ENCODE results near the gene SPTBN1. TPM values are rescaled to one million over a fixed set of nuclear protein-coding genes. Genes with fewer than 3 reads are reported as not detected.

Gene SPTBN1
- total RNA-seq, 2 donors from 2014 or later: 179 to 194 TPM

DNA sequence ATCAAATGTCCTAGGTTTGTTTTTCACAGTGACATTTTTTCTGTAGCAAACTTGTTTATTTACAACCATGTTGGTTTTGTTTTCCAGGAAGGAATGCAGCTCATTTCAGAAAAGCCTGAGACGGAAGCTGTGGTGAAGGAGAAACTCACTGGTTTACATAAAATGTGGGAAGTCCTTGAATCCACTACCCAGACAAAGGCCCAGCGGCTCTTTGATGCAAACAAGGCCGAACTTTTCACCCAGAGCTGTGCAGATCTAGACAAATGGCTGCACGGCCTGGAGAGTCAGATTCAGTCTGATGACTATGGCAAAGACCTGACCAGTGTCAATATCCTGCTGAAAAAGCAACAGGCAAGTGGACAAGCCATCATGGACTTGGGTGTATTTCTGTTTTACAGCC lies 188.1 kb downstream of the SPTBN1 start:
- H3K4me3 Mint-ChIP-seq: no peak overlapping the region

DNA sequence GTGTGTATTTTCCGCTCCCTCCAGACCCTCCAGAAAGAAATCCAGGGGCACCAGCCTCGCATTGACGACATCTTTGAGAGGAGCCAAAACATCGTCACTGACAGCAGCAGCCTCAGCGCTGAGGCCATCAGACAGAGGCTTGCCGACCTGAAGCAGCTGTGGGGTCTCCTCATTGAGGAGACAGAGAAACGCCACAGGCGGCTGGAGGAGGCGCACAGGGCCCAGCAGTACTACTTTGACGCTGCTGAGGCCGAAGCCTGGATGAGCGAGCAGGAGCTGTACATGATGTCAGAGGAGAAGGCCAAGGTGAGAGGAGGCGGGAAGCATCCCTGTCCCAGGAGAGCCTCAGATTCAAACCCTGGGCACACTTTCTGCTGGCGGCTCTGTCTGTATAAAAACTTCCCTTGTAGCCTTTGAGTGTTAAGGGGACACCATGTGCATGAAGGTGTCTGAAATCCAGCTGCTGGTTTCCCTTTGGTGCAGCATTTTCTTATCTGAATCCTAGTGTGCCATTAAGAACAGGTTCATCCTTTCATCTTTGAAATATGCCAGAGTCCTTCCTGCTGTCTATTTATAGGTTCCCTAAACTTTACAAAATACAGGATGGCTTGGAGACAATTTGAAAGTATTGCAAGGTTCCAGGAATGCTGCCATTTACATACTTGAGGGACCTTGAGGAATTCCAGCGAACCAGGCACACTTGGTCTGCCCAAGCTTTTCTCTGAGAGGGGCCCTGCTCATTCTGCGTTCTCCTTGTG lies 190.2 kb downstream of the SPTBN1 start:
- WGBS, 2 experiments (ENCODE audit: insufficient coverage in 1 of 2, insufficient read length in 1 of 2): 94 to 98% methylated on average over 16 of the region's 16 CpGs
- H3K9ac ChIP-seq (ENCODE audit: extremely low read depth, low read length, poor library complexity, severe bottlenecking): no peak overlapping the region
- TF ChIP-seq, protein P1, sequence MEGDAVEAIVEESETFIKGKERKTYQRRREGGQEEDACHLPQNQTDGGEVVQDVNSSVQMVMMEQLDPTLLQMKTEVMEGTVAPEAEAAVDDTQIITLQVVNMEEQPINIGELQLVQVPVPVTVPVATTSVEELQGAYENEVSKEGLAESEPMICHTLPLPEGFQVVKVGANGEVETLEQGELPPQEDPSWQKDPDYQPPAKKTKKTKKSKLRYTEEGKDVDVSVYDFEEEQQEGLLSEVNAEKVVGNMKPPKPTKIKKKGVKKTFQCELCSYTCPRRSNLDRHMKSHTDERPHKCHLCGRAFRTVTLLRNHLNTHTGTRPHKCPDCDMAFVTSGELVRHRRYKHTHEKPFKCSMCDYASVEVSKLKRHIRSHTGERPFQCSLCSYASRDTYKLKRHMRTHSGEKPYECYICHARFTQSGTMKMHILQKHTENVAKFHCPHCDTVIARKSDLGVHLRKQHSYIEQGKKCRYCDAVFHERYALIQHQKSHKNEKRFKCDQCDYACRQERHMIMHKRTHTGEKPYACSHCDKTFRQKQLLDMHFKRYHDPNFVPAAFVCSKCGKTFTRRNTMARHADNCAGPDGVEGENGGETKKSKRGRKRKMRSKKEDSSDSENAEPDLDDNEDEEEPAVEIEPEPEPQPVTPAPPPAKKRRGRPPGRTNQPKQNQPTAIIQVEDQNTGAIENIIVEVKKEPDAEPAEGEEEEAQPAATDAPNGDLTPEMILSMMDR (conservative IDR thresholded peaks at IDR 0.05): no peak
- H3K27me3 ChIP-seq (ENCODE audit: control insufficient read depth, insufficient read depth, low read length, poor library complexity, severe bottlenecking): no peaks in the 10 kb centered on the region
- no peak overlapping the region for H3K27ac ChIP-seq (ENCODE audit: low read depth, low read length)
- Mint-ChIP-seq H3K9me3 (no peaks in the 10 kb centered on the region), H3K27ac (no peak overlapping the region), H3K36me3 (ENCODE audit: low read depth) (peaks cover 88% of the 10 kb centered on the region), H3K27me3 (ENCODE audit: insufficient read depth) (no peaks in the 10 kb centered on the region), H3K4me3 (no peak overlapping the region), H3K4me1 (peaks cover 3% of the 10 kb centered on the region)
- H3K9me3 ChIP-seq (ENCODE audit: control insufficient read depth, low read length): no peaks in the 10 kb centered on the region
- no peaks in the 10 kb centered on the region for H3K4me1 ChIP-seq (ENCODE audit: control insufficient read depth, insufficient read depth, low read length)
- no peak overlapping the region for H3K4me3 ChIP-seq (ENCODE audit: low read length)
- H3K36me3 ChIP-seq (ENCODE audit: control insufficient read depth, insufficient read depth, low read length): peaks cover 86% of the 10 kb centered on the region
- peak; percentile 29 for DNase-seq

More for the DNA sequence above, 188.1 kb downstream of the SPTBN1 start:
- Histone ChIP-seq H3K9me3 (ENCODE audit: control insufficient read depth, low read length) (no peaks in the 10 kb centered on the region), H3K4me3 (ENCODE audit: low read length) (no peak overlapping the region), H3K9ac (ENCODE audit: extremely low read depth, low read length, poor library complexity, severe bottlenecking) (no peak overlapping the region), H3K36me3 (ENCODE audit: control insufficient read depth, insufficient read depth, low read length) (peaks cover 86% of the 10 kb centered on the region), H3K4me1 (ENCODE audit: control insufficient read depth, insufficient read depth, low read length) (no peaks in the 10 kb centered on the region), H3K27ac (ENCODE audit: low read depth, low read length) (no peak overlapping the region), H3K27me3 (ENCODE audit: control insufficient read depth, insufficient read depth, low read length, poor library complexity, severe bottlenecking) (no peaks in the 10 kb centered on the region)
- TF ChIP-seq, protein P1 (conservative IDR thresholded peaks at IDR 0.05): no peak
- Mint-ChIP-seq H3K27ac (no peak overlapping the region), H3K27me3 (ENCODE audit: insufficient read depth) (no peaks in the 10 kb centered on the region), H3K4me1 (peaks cover 3% of the 10 kb centered on the region), H3K36me3 (ENCODE audit: low read depth) (peaks cover 87% of the 10 kb centered on the region), H3K9me3 (no peaks in the 10 kb centered on the region)
- WGBS, 2 experiments (ENCODE audit: insufficient coverage in 1 of 2, insufficient read length in 1 of 2): 94 to 95% methylated on average over 4 of the region's 4 CpGs
- DNase-seq: peak; percentile 26

DNA sequence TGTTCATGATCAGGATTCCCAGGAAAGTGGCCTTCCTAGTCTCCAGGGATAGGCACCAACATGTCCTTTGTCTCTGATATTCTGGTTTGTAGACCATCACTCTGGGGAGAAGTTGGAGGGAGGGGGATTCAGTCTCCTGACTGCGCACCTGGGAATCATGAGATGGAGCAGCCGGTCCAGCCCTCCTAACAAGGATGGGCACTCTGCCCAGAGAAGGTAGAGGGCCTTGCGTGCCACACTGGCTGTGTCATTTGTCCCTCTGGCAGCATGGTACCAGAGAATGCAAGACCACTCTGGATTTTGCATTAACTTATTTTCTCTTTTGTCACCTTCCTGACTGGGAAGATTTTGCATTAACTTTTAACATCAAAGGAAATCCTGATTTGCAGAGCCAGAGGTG lies 192.1 kb downstream of the SPTBN1 start:
- H3K9ac ChIP-seq (ENCODE audit: extremely low read depth, low read length, poor library complexity, severe bottlenecking): no peak overlapping the region
- H3K9me3 Mint-ChIP-seq: no peaks in the 10 kb centered on the region
- peaks cover 88% of the 10 kb centered on the region for H3K36me3 Mint-ChIP-seq (ENCODE audit: low read depth)
- H3K4me3 ChIP-seq (ENCODE audit: low read length): no peak overlapping the region
- H3K9me3 ChIP-seq (ENCODE audit: control insufficient read depth, low read length): no peaks in the 10 kb centered on the region
- no peak overlapping the region for H3K4me3 Mint-ChIP-seq
- DNase-seq: no peak
- peaks cover 95% of the 10 kb centered on the region for H3K36me3 ChIP-seq (ENCODE audit: control insufficient read depth, insufficient read depth, low read length)
- H3K27ac Mint-ChIP-seq: no peak overlapping the region
- H3K27ac ChIP-seq (ENCODE audit: low read depth, low read length): no peak overlapping the region
- H3K4me1 Mint-ChIP-seq: no peaks in the 10 kb centered on the region
- TF ChIP-seq, protein P1 (conservative IDR thresholded peaks at IDR 0.05): no peak
- H3K27me3 Mint-ChIP-seq (ENCODE audit: insufficient read depth): no peaks in the 10 kb centered on the region
- WGBS, 2 experiments (ENCODE audit: insufficient coverage in 1 of 2, insufficient read length in 1 of 2): 94 to 100% methylated on average over 3 of the region's 3 CpGs
- no peaks in the 10 kb centered on the region for H3K4me1 ChIP-seq (ENCODE audit: control insufficient read depth, insufficient read depth, low read length)
- H3K27me3 ChIP-seq (ENCODE audit: control insufficient read depth, insufficient read depth, low read length, poor library complexity, severe bottlenecking): no peaks in the 10 kb centered on the region

Data from endodermal cell (in vitro differentiated cells).